Keratinocyte (primary cell): ENCODE measurements around the gene ERN2.

Source experiments
- EZH2 ChIP-seq: IDR thresholded peaks from one replicate; pipeline ENCODE4 v1.6.1; 2012; ENCODE audit warnings: inconsistent platforms, mild to moderate bottlenecking, low read length, moderate library complexity
- TF ChIP-seq, protein P1 (sequence below), 3 experiments: IDR thresholded peaks in 1 of 3; conservative IDR thresholded peaks in 1 of 3; optimal IDR thresholded peaks in 1 of 3; 2 replicates in 2 of 3; 3 replicates in 1 of 3; pipeline versions ENCODE3 to v1.5.1; 2011; ENCODE audit warnings: low read length in 3 of 3, mild to moderate bottlenecking in 3 of 3, moderate library complexity in 2 of 3, control low read depth in 1 of 3, inconsistent platforms in 1 of 3; ENCODE audit not compliant: insufficient read depth in 2 of 3; ENCODE audit errors: extremely low read depth in 1 of 3

DNA sequence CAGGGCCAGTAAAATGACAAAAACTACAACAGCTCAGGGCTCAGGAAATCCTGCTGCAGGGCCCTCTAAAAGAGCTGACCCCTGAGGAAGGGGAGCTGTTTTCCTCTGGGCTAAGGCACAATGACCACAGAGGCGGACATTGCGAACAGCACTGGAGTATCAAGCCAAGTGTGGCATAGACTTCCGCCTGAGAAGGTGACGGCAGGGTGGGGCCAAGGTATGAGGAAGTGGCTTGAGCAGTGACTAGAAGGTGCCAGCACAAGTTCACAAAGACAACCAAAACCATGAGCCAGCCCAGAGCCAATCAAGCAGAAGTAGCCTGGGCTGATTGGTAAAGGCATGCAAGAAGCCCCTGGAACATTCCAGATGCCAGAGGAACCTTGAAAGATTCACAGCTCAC, 13.9 kb downstream of the ERN2 start:
- TF ChIP-seq, protein P1, sequence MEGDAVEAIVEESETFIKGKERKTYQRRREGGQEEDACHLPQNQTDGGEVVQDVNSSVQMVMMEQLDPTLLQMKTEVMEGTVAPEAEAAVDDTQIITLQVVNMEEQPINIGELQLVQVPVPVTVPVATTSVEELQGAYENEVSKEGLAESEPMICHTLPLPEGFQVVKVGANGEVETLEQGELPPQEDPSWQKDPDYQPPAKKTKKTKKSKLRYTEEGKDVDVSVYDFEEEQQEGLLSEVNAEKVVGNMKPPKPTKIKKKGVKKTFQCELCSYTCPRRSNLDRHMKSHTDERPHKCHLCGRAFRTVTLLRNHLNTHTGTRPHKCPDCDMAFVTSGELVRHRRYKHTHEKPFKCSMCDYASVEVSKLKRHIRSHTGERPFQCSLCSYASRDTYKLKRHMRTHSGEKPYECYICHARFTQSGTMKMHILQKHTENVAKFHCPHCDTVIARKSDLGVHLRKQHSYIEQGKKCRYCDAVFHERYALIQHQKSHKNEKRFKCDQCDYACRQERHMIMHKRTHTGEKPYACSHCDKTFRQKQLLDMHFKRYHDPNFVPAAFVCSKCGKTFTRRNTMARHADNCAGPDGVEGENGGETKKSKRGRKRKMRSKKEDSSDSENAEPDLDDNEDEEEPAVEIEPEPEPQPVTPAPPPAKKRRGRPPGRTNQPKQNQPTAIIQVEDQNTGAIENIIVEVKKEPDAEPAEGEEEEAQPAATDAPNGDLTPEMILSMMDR (optimal IDR thresholded peaks at IDR 0.05 in 1 of 3, IDR thresholded peaks at IDR 0.05 in 1 of 3, conservative IDR thresholded peaks at IDR 0.05 in 1 of 3; ENCODE audit: extremely low read depth in 1 of 3, insufficient read depth in 2 of 3, low read length in 3 of 3) = no peak
- TF ChIP-seq EZH2 = no peak
